HAP-1 (cell line): ENCODE data around the gene CTSC.
"Not testable (repeated sequence)": the region's sequence is repeated elsewhere in the genome, so short reads cannot be mapped to it uniquely, and the experiment has no call there.

Experiments used
- DNase-seq, 2 experiments: peaks; one replicate each; pipeline ENCODE4 v3.0.0-alpha.2; 2016 to 2020; ENCODE audit warnings: low spot score in 2 of 2
- H3K27me3 ChIP-seq: fragments of 250-450 bp; sonication (Bioruptor Pico); 2 replicates; pipeline ENCODE4 v1.5.1; 2020; ENCODE audit warnings: low read depth, mild to moderate bottlenecking, moderate library complexity
- H3K36me3 ChIP-seq: fragments of 250-450 bp; sonication (Bioruptor Pico); replicated peaks from 2 replicates; pipeline ENCODE4 v1.5.1; 2020; ENCODE audit warnings: mild to moderate bottlenecking
- H3K4me1 ChIP-seq: fragments of 250-450 bp; sonication (Bioruptor Pico); 2 replicates; pipeline ENCODE4 v1.5.1; 2020; ENCODE audit warnings: mild to moderate bottlenecking
- H3K4me3 ChIP-seq: fragments of 250-450 bp; sonication (Bioruptor Pico); 2 replicates; pipeline ENCODE4 v1.5.1; 2020; ENCODE audit warnings: mild to moderate bottlenecking, moderate library complexity
- H3K9me3 ChIP-seq: fragments of 250-450 bp; sonication (Bioruptor Pico); 2 replicates; pipeline ENCODE4 v1.5.1; 2020; ENCODE audit warnings: mild to moderate bottlenecking, moderate library complexity
- in situ Hi-C: fragments of 300-500 bp; cut with MboI; formaldehyde crosslinking; loops from 3 replicates; pipeline ENCODE4 v1.14.3; 2020; ENCODE audit warnings: low sequenced_read_pairs, inconsistent platforms, mixed read lengths

CTSC gene

DNA sequence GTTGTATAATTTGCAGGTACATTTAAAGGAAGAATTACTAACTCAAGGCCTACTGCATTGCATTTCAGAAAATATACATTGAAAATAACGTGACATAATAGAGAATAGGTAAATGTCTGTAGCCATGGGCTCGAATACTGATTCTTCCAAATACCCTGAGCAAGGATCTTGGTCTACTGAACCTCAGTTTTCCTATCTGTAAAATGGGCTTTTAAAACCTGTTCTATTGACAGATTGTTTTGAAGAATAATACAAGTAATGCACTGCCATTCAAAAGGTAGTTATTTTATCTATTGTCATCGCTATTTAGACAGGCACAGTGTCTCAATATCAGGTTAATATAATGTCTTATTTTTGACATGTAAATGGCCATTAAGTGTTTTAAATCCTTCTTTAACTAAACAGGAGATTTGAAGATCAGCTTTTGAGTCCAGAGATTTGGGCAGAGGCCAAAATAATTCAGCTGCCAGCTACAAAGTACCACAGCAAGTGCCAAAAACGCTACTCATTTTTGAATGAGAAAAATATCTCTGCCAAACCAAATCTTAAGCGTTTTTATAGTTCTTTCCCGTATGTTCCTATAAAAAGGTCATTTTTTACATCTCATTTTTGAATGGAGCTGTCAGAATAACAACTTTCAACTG, 56.7 kb downstream of the CTSC start:
- Histone ChIP-seq H3K36me3 (no peaks in the 10 kb centered on the region), H3K4me3 (no peak overlapping the region), H3K27me3 (no peaks in the 10 kb centered on the region), H3K9me3 (no peaks in the 10 kb centered on the region), H3K4me1 (peaks cover 4% of the 10 kb centered on the region; the same call in 1 of the 2 replicates)
- in situ Hi-C loops: no loop called here
- no peak for DNase-seq

DNA sequence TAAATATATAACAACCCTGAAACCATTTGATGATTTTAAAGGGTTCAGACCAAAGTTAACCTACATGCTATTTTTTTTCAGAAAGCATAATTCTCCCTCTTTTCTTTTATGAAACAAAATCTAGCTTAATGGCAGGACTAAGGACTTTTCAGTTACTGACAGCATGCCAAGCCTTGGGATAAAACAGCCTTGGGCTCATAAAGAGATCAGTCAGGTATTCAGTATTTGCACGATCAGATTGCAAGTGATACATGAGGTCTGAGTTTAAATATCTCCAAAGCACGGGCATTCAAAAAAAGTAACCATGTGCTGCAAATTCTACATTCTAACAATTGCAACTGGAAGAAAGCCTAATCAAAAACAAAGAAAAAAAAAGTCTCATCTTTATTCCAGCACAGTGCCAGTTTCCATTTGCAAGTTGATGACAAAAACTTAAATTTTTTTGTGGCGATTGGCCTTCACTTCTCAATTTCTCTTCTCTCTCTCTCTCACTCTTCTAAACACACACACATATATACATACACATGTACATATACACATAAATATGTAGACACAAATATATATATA, 60.1 kb downstream of the CTSC start:
- no peaks in the 10 kb centered on the region for H3K9me3 ChIP-seq
- in situ Hi-C loops: no loop called here

DNA sequence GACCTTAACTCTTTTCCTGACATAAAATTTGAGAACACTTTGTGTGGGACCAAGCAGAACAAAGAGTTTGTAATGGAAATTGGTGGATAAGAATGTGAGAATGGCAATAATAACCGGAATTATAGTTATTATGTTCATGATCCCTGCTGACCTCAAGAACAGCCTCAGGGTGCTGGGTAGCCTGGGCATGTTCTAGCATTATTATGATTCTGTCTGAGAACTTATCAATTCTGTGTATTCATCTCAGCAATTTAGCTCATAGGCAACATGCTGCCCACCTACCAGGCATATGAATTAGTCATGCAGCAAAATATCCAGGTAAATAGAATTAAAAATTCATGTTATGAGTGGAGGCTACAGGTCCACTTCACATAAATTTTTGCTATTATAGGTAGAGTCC, 61.9 kb downstream of the CTSC start:
- Histone ChIP-seq H3K9me3 (no peaks in the 10 kb centered on the region), H3K4me1 (no peaks in the 10 kb centered on the region; the same call in 1 of the 2 replicates), H3K27me3 (no peaks in the 10 kb centered on the region; the same call in 1 of the 2 replicates), H3K36me3 (no peaks in the 10 kb centered on the region), H3K4me3 (no peak overlapping the region)
- in situ Hi-C loops: no loop called here
- DNase-seq: no peak

More for the DNA sequence above, 60.1 kb downstream of the CTSC start:
- no peaks in the 10 kb centered on the region for H3K27me3 ChIP-seq
- no peak overlapping the region for H3K4me3 ChIP-seq
- no peak for DNase-seq
- no peaks in the 10 kb centered on the region; the same call in 1 of the 2 replicates for H3K4me1 ChIP-seq
- no peaks in the 10 kb centered on the region for H3K36me3 ChIP-seq

DNA sequence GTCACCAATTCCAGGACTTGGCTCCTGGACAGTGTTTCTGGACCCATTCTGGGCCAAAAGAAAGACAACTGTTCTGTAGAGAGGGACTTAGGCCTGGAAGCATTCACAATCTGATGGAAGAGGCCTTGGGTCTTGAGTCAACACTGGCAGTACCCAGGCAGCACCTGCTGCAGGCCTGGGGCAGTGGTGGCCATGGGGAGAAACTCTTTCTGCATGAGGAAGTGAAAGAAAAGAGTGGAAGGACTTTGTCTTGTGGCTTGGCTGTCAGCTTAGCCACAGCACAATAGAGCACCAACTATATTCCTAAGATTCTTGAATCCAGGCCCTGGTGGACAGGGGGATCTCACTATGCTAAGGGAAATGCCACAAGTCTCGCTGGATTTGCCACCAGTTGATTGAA, 70.6 kb downstream of the CTSC start:
- H3K27me3 ChIP-seq: no peaks in the 10 kb centered on the region; the same call in 1 of the 2 replicates
- in situ Hi-C loops: no loop called here
- DNase-seq: no peak
- no peaks in the 10 kb centered on the region for H3K4me1 ChIP-seq
- H3K36me3 ChIP-seq: no peaks in the 10 kb centered on the region
- H3K4me3 ChIP-seq: no peak overlapping the region
- no peaks in the 10 kb centered on the region for H3K9me3 ChIP-seq

DNA sequence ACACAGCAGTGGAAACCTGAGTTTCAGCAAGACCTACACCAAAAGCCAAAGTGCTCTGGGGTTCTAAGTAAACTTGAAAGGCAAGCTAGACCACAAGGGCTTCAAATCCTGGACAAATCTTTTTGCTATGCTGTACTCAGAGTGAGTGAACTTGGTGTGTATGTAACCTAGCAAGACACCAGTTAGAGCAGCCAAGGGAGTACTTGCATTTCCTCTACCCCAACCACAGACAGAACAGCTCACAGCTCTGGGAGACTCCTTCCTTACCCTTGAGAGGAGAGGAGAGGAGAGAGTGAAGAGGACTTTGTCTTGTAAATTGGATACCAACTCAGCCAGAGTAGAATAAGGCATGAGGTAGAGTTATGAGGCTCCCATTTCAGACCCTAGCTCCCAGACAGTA, 71.4 kb downstream of the CTSC start:
- in situ Hi-C loops: no loop called here
- Histone ChIP-seq H3K27me3 (no peaks in the 10 kb centered on the region), H3K36me3 (no peaks in the 10 kb centered on the region), H3K9me3 (no peaks in the 10 kb centered on the region), H3K4me1 (no peaks in the 10 kb centered on the region), H3K4me3 (no peak overlapping the region)
- no peak for DNase-seq

DNA sequence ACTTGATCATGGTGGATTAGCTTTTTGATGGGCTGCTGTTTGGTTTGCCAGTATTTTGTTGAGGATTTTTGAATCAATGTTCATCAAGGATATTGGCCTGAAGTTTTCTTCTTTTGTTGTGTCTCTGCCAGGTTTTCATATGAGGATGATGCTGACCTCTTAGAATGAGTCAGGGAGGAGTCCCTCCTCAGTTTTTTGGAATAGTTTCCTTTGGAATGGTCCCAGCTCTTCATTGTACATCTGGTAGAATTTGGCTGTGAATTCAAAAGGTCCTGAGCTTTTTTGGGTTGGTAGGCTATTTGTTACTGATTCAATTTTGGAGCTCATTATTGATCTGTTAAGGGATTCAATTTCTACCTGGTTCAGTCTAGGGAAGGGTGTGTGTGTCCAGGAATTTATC, 78.1 kb downstream of the CTSC start:
- H3K4me1 ChIP-seq: no peaks in the 10 kb centered on the region
- in situ Hi-C loops: no loop called here
- no peak for DNase-seq
- 0 out of 2 replicates have a peak, but pooled peaks cover 2% of the 10 kb centered on the region for H3K27me3 ChIP-seq
- H3K4me3 ChIP-seq: no peak overlapping the region
- H3K36me3 ChIP-seq: no peaks in the 10 kb centered on the region
- no peaks in the 10 kb centered on the region for H3K9me3 ChIP-seq

DNA sequence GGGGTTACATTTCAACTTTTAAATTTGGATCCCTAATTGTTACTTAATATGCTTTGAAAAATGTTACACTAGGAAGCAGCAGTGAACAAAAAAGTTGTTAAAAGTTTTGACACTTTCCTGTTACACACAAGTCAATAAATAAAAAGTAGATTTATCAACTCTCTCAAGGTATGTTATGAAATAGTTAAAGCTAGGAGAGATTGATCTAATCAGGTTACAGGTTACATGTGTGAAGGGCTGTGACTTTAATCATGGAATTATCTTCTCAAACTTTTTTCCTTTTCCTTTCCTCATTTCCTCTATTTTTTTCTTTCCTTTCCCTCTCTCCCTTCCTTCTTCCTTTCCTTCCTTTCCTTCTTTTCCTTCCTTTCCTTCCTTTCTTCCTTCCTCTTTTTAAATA, 85.3 kb downstream of the CTSC start:
- Histone ChIP-seq H3K27me3 (0 out of 2 replicates have a peak, but pooled peaks cover 2% of the 10 kb centered on the region), H3K36me3 (no peaks in the 10 kb centered on the region), H3K4me3 (no peak overlapping the region), H3K4me1 (no peaks in the 10 kb centered on the region), H3K9me3 (no peaks in the 10 kb centered on the region)
- in situ Hi-C loops: no loop called here
- no peak for DNase-seq

DNA sequence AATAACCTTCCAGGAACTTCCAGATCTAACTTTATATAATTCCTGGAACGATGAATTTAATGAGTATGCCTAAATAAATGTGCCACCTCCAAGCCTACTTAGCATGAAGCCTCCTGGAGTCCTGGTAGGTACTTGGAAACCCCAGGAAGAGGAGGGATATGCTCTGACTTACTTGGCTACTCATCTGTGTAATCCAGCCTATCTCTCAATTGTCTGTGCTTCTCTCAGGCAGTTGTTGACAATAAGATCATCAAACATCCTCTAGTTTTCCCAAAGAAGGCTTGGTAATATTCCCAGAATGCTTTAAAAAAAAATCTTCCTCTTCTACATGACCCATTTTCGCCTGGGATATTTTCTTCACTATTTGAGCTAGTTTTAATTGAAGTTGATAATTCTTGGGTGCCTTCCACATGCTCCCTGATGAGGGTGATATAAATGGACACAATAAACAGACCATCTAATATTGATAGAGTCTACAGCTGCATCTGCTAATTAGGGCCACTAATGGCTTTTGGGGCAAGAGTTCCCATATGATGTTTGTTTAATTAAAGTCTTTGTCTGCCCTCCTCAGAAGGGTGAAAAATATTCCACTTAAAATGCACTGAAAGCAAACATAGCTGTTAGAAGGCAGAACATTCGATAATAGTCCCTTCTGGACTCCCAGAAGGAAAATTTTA, 86.8 kb downstream of the CTSC start:
- no peak for DNase-seq
- no peak overlapping the region for H3K4me3 ChIP-seq
- H3K27me3 ChIP-seq: 0 out of 2 replicates have a peak, but pooled peaks cover 2% of the 10 kb centered on the region
- H3K9me3 ChIP-seq: no peaks in the 10 kb centered on the region
- in situ Hi-C loops: no loop called here
- no peaks in the 10 kb centered on the region for H3K36me3 ChIP-seq
- no peaks in the 10 kb centered on the region for H3K4me1 ChIP-seq

DNA sequence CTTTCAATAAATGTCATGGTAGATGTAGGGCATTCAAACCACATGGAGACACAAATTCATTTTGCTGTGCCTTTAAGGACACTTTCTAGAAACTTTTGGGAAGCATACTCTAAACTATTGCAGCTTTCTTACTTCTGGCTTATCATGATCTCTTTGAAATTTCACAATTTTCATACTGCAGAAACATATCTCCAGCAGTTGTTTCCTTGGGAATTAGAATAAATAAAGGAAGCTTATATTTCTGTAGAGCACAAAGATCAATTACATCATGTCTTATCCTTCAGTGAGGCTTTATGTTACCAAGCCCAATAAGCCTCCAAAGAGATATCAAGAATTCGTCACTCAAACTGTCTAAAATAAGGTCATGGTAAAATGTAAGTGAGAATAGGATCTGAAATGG, 87.8 kb downstream of the CTSC start:
- in situ Hi-C loops: no loop called here
- DNase-seq: no peak
- Histone ChIP-seq H3K27me3 (no peaks in the 10 kb centered on the region), H3K36me3 (no peaks in the 10 kb centered on the region), H3K9me3 (no peaks in the 10 kb centered on the region), H3K4me1 (no peaks in the 10 kb centered on the region), H3K4me3 (no peak overlapping the region)

DNA sequence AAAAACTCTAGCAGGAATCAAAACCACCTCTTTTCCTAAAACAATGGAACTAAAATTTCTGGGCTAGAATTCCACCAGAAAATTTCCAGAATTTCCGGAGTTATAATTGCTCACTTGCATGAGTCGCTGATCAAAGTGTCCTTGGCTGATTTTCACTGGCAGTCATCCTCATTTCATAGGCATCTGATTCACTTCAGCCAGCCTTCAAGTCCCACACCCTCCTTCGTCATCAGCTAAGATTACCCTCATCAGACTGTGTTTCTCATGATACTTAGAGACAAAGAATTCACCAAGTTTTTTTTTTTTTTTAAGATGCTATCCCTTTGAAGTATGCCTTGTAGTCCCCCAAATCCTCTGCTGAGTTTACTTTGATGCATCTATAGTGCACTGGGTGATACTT, 90.8 kb downstream of the CTSC start:
- in situ Hi-C loops: no loop called here
- Histone ChIP-seq H3K4me1 (no peaks in the 10 kb centered on the region), H3K27me3 (no peaks in the 10 kb centered on the region), H3K9me3 (no peaks in the 10 kb centered on the region), H3K36me3 (no peaks in the 10 kb centered on the region), H3K4me3 (no peak overlapping the region)
- no peak for DNase-seq

DNA sequence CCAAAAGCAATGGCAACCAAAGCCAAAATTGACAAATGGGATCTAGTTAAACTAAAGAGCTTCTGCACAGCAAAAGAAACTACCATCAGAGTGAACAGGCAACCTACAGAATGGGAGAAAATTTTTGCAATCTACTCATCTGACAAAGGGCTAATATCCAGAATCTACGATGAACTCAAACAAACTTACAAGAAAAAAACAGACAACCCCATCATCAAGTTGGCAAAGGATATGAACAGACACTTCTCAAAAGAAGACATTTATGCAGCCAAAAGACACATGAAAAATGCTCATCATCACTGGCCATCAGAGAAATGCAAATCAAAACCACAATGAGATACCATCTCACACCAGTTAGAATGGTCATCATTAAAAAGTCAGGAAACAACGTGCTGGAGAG, 92.0 kb downstream of the CTSC start:
- DNase-seq, H3K4me1 ChIP-seq, in situ Hi-C loops, H3K27me3 ChIP-seq, H3K4me3 ChIP-seq, H3K9me3 ChIP-seq, H3K36me3 ChIP-seq: not testable (repeated sequence)
